Hepatocyte (in vitro differentiated cells): ENCODE data around the gene PDE4D.

ENCODE experiments used
- EZH2 ChIP-seq: fragments of 200-600 bp; sonication (generic); IDR thresholded peaks from 2 replicates; pipeline ENCODE4 v1.6.1; 2016; ENCODE audit warnings: antibody characterized with exemption, mild to moderate bottlenecking, borderline replicate concordance
- EZH2phosphoT487 ChIP-seq: fragments of 200-600 bp; sonication (generic); IDR thresholded peaks from one replicate; pipeline ENCODE4 v1.6.1; 2018; ENCODE audit warnings: antibody characterized with exemption, mild to moderate bottlenecking, low read depth, moderate library complexity; ENCODE audit not compliant: unreplicated experiment, severe bottlenecking
- TF ChIP-seq, protein P1 (sequence below): fragments of 200-600 bp; sonication (generic); IDR thresholded peaks from 2 replicates; pipeline ENCODE4 v1.5.1; 2016; ENCODE audit warnings: antibody characterized with exemption, mild to moderate bottlenecking; ENCODE audit not compliant: poor library complexity

DNA sequence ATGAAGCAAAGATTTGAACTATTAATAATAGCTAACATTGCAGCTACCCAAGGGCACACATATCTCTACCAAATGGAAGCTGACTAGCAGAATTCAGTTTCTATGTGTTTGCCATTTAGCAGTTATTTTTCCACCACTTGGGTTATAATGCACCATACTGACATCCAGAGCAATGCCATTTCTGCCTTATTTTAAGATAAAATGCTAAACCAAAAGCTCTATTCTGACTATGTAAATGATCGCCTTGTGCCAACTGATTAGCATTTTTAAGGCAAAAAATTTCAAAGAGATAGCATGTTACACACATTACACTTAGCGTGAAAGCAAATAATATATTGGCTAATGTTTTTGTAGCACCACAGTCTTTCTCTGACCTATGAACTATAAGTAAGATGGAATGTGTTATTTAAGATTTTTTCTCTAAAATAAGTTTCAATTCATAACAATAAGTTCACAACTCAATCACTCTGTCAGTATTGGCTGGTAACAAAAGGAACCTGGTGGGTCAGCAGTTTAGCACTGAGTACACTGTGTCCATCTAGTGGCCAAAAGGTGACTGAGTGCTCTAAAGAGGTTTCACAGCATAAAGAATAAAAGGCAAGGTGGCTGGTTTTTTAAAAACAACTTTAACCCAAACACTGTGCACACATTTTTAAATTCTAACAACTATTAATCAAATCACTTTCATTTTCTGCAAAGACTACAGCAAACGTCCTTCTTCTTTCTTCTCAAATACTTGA is 443.5 kb downstream of the PDE4D start:
- TF ChIP-seq, protein P1, sequence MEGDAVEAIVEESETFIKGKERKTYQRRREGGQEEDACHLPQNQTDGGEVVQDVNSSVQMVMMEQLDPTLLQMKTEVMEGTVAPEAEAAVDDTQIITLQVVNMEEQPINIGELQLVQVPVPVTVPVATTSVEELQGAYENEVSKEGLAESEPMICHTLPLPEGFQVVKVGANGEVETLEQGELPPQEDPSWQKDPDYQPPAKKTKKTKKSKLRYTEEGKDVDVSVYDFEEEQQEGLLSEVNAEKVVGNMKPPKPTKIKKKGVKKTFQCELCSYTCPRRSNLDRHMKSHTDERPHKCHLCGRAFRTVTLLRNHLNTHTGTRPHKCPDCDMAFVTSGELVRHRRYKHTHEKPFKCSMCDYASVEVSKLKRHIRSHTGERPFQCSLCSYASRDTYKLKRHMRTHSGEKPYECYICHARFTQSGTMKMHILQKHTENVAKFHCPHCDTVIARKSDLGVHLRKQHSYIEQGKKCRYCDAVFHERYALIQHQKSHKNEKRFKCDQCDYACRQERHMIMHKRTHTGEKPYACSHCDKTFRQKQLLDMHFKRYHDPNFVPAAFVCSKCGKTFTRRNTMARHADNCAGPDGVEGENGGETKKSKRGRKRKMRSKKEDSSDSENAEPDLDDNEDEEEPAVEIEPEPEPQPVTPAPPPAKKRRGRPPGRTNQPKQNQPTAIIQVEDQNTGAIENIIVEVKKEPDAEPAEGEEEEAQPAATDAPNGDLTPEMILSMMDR = no peak
- no peak for TF ChIP-seq EZH2
- no peak for TF ChIP-seq EZH2phosphoT487
